MG63 (cell line): ENCODE measurements around the gene GRM8. TPM values are rescaled to one million over a fixed set of nuclear protein-coding genes. Genes with fewer than 3 reads are reported as not detected.
"Not testable (repeated sequence)": the region's sequence is repeated elsewhere in the genome, so short reads cannot be mapped to it uniquely, and the experiment has no call there.

ENCODE experiments used
- DNase-seq: peaks from one replicate; pipeline ENCODE4 v3.0.0-alpha.2; 2020
- H3K27me3 ChIP-seq: fragments of 250-450 bp; sonication (Bioruptor Pico); 2 replicates; pipeline ENCODE4 v1.5.1; 2020; ENCODE audit warnings: mild to moderate bottlenecking, moderate library complexity
- H3K36me3 ChIP-seq: fragments of 250-450 bp; sonication (Bioruptor Pico); 2 replicates; pipeline ENCODE4 v1.5.1; 2020; ENCODE audit warnings: mild to moderate bottlenecking, moderate library complexity
- H3K4me3 ChIP-seq: fragments of 250-450 bp; sonication (Bioruptor Pico); 2 replicates; pipeline ENCODE4 v1.5.1; 2020; ENCODE audit warnings: mild to moderate bottlenecking, moderate library complexity
- H3K9me3 ChIP-seq: fragments of 250-450 bp; sonication (Bioruptor Pico); 2 replicates; pipeline ENCODE4 v1.5.1; 2020; ENCODE audit warnings: mild to moderate bottlenecking, moderate library complexity
- total RNA-seq: library from RNA; depleted of rRNA; stranded (reverse); fragments of >200 nt; shearing (Covaris generic); gene quantifications from 2 replicates; pipeline ENCODE4 v1.2.3, GENCODE V29; 2014; ENCODE audit warnings: low replicate concordance

The GRM8 gene
- total RNA-seq, 1 experiment from 2014 or later, result not detected

DNA sequence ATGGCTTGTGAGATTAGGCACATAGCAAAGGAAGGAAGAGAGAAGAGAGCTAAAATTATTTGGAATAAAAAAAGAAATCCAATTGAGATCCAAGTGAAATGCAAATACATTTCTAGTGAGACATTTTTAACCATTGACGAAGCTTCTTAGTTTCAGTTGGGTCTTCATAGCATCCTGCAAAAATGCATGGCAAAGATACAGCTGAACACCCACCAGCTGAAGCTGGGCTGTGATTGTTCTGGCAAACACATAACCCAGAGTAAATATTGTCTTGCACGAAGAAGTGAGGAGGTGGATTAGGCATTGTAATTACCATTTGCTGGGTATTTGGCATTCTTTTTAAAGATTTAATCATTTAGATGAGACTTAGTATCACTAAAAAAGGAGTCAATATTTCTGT is 409.4 kb downstream of the GRM8 start:
- no peaks in the 10 kb centered on the region for H3K27me3 ChIP-seq
- no peaks in the 10 kb centered on the region for H3K9me3 ChIP-seq
- no peak for DNase-seq
- no peaks in the 10 kb centered on the region for H3K36me3 ChIP-seq
- no peak overlapping the region for H3K4me3 ChIP-seq

DNA sequence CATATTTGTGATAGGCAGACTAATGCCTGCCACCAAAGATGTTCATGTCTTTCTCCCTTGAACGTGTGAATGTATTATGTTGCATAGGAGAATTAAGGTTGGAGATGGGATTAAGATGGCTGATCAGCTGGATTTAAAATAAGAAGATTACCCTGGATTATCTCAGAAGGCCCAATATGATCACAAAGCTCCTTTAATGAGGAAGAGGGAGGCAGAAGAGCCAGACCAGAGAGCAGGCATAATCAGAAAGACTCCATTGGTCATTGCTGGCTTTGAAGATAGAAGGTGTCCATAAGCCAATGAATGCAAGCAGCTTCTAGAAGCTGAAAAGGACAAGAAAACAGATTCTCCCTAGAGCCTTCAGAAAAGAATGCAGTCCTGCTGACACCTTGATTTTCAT is 410.3 kb downstream of the GRM8 start:
- Histone ChIP-seq H3K36me3 (no peaks in the 10 kb centered on the region), H3K27me3 (no peaks in the 10 kb centered on the region), H3K9me3 (no peaks in the 10 kb centered on the region), H3K4me3 (no peak overlapping the region)
- DNase-seq, result no peak

- no peak for DNase-seq
- Histone ChIP-seq H3K36me3 (no peaks in the 10 kb centered on the region), H3K4me3 (no peak overlapping the region), H3K27me3 (no peaks in the 10 kb centered on the region), H3K9me3 (no peaks in the 10 kb centered on the region)
These were observed 411.9 kb downstream of the GRM8 start for GRCh38 chr7:126840869-126841268.

DNA sequence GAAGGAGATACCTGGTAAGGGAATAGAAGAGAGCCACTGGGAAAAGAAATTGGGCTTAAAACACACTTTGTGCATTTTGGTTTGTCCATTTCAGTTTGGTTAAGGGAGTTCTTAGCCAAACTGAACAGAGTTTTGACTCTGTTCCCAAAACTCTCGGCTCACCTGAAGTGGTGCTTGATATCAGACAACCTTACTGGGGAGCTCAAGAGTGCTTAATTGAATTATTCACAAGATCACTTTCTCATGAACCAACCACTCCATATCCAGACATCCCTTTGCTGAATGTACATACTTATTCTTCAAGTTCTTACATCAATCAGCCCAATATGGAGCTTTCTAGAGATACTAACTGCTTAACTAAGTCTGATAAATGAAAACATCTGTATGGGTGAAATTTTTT is 413.1 kb downstream of the GRM8 start:
- Histone ChIP-seq H3K9me3 (no peaks in the 10 kb centered on the region), H3K36me3 (no peaks in the 10 kb centered on the region), H3K27me3 (no peaks in the 10 kb centered on the region), H3K4me3 (no peak overlapping the region)
- DNase-seq, result no peak

GRCh38 chr7:126838194-126838593 is 414.5 kb downstream of the GRM8 start:
- Histone ChIP-seq H3K9me3 (no peaks in the 10 kb centered on the region), H3K4me3 (no peak overlapping the region), H3K27me3 (no peaks in the 10 kb centered on the region), H3K36me3 (no peaks in the 10 kb centered on the region)
- DNase-seq, result no peak

DNA sequence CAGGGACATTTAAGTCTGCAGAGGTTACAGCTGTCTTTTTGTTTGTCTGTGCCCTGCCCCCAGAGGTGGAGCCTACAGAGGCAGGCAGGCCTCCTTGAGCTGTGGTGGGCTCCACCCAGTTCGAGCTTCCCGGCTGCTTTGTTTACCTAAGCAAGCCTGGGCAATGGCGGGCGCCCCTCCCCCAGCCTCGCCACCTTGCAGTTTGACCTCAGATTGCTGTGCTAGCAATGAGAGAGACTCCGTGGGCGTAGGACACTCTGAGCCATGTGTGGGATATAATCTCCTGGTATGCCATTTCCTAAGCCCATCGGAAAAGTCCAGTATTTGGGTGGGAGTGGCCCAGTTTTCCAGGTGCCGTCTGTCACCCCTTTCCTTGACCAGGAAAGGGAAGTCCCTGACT is 421.5 kb downstream of the GRM8 start:
- H3K9me3 ChIP-seq, H3K27me3 ChIP-seq, H3K4me3 ChIP-seq, H3K36me3 ChIP-seq, DNase-seq: not testable (repeated sequence)

- Histone ChIP-seq H3K9me3 (no peaks in the 10 kb centered on the region), H3K27me3 (no peaks in the 10 kb centered on the region), H3K36me3 (no peaks in the 10 kb centered on the region), H3K4me3 (no peak overlapping the region)
- no peak for DNase-seq
These were observed 431.8 kb downstream of the GRM8 start for GRCh38 chr7:126820925-126821324.

DNA sequence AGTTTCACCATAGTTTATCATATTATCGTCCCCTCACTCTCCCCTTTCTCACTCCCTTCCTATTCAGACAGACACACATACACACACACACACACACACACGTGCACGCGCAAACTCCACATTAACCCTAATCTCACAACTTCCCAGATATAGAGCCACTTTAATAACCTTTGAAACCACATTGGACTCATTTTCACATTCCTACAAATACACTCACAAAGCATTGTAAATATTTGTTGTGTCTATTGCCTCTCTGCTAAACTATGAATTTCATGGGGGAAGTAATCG is 433.6 kb downstream of the GRM8 start:
- Histone ChIP-seq H3K27me3 (no peaks in the 10 kb centered on the region), H3K9me3 (no peaks in the 10 kb centered on the region), H3K36me3 (no peaks in the 10 kb centered on the region), H3K4me3 (no peak overlapping the region)
- no peak for DNase-seq

- H3K36me3 ChIP-seq, result no peaks in the 10 kb centered on the region
- H3K4me3 ChIP-seq, result no peak overlapping the region
- no peaks in the 10 kb centered on the region for H3K9me3 ChIP-seq
- no peak for DNase-seq
- no peaks in the 10 kb centered on the region for H3K27me3 ChIP-seq
These were observed 434.1 kb downstream of the GRM8 start for GRCh38 chr7:126818393-126819196.

DNA sequence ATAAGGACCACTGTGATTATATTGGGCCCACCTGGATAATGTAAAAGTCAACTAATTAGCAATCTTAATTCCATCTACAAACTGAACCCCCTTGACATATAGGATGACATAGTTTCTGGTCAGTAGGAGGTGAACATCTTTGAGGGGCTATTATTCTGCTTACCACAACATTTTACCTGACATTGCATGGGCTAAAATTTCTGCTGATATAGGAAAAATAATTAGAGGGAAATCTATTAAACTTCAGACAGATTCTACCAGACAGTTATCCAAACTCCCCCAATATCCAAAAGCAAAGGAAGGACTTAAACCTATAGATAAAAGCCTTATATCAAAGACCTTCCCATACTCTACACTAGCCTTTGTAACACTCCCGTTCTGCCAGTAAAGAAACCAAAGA is 443.6 kb downstream of the GRM8 start:
- Histone ChIP-seq H3K9me3 (no peaks in the 10 kb centered on the region), H3K27me3 (no peaks in the 10 kb centered on the region)
- DNase-seq, result no peak

DNA sequence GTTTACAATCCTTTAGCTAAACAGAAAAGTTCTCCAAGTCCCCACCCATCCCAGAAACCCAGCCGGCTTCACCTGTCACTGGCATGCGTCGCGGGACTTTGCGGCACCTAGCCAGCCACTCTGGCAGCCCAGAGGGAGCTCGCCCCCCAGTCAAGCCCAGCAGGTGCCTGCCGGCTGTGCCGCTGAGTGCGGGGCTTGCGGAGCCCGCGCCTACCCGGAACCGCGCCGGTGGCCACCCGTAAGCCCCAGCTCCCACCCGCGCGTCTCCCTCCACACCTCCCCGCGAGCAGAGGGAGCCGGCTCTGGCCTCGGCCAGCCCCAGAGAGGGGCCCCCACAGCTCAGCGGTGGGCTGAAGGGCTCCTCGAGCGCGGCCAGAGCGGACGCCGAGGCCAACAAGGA is 446.1 kb downstream of the GRM8 start:
- Histone ChIP-seq H3K27me3 (no peaks in the 10 kb centered on the region), H3K4me3 (no peak overlapping the region), H3K9me3 (no peaks in the 10 kb centered on the region), H3K36me3 (no peaks in the 10 kb centered on the region)
- no peak for DNase-seq

More for the DNA sequence above, 443.6 kb downstream of the GRM8 start:
- Histone ChIP-seq H3K36me3 (no peaks in the 10 kb centered on the region), H3K4me3 (no peak overlapping the region)

- no peaks in the 10 kb centered on the region for H3K27me3 ChIP-seq
- no peaks in the 10 kb centered on the region for H3K9me3 ChIP-seq
- H3K36me3 ChIP-seq, result no peaks in the 10 kb centered on the region
- DNase-seq, result no peak
- H3K4me3 ChIP-seq, result no peak overlapping the region
These were observed 447.4 kb downstream of the GRM8 start for GRCh38 chr7:126805351-126805750.

DNA sequence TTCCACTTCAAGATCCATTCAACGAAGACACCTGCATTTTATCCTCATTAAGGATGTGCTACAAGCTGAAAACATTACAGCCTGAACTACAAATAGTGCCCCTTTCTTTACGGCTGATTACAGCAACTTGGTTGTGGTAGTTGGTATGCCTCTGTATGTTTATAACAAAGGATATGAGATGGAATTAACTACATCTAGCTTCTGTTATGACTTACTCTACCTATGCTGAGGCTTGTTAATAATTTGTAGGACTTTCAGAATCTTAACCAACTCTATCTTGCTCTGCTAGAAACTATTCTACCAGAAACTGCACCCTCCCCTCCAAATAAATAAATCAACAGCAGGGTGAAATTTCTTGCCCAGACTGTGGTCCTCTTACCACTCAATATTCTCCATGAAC is 448.1 kb downstream of the GRM8 start:
- H3K9me3 ChIP-seq, result no peaks in the 10 kb centered on the region
- H3K4me3 ChIP-seq, result no peak overlapping the region
- H3K36me3 ChIP-seq, result no peaks in the 10 kb centered on the region
- no peak for DNase-seq
- H3K27me3 ChIP-seq, result no peaks in the 10 kb centered on the region

- Histone ChIP-seq H3K4me3 (no peak overlapping the region), H3K36me3 (no peaks in the 10 kb centered on the region), H3K9me3 (no peaks in the 10 kb centered on the region), H3K27me3 (no peaks in the 10 kb centered on the region)
- DNase-seq, result no peak
These were observed 448.8 kb downstream of the GRM8 start for GRCh38 chr7:126803990-126804389.

DNA sequence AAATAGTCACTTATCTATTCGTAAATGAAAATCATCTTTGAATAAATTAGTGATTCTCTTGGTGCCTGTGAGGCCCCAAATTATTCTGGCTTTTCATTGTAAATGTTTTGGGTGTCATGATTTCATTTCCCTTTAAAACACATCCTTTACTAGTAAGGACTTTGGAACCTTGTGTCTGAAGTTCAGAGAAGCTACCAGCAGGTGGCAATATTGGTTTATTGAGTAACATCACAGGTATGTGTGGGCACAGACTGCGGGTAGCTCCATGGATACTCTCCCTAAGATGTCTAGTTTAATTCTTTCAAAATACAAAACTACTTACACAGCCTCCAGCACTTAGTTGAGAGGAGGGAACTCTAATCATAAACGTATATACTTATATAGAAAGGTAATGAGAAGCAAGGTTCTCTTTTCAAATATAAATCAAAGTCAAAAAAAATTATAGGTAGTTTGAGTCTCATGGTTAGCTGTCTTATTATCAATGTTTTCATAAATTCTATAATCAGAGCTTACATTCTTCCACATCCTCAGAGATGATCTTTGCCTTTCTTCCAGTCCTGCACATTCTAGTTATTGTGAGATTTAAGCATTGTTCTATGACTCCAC is 449.6 kb downstream of the GRM8 start:
- H3K27me3 ChIP-seq, result no peaks in the 10 kb centered on the region
- DNase-seq, result peak; percentile 3
- no peak overlapping the region for H3K4me3 ChIP-seq
- no peaks in the 10 kb centered on the region for H3K9me3 ChIP-seq
- no peaks in the 10 kb centered on the region for H3K36me3 ChIP-seq

GRCh38 chr7:126801733-126802132 is 451.0 kb downstream of the GRM8 start:
- H3K27me3 ChIP-seq, result no peaks in the 10 kb centered on the region
- no peaks in the 10 kb centered on the region for H3K36me3 ChIP-seq
- DNase-seq, result no peak
- no peak overlapping the region for H3K4me3 ChIP-seq
- no peaks in the 10 kb centered on the region for H3K9me3 ChIP-seq

DNA sequence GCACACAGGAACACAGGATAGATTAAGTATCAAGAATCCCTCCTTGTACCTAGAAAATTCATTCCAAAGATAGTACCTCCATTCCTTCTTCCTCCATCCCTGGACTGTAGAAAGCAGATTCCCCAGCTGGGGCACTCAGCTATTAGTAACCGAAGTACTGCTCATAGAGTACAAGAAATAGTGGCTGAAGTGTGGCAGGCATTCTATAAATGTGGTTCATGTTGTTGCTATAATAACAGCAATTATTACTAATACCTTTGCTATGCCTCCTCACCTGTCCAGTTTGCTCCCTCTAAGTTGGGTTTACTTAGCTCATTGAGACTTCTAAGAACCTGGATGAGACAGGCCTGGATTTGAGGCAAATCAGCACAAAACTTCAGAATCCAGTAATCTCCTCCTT is 453.2 kb downstream of the GRM8 start:
- Histone ChIP-seq H3K9me3 (no peaks in the 10 kb centered on the region), H3K4me3 (no peak overlapping the region), H3K36me3 (no peaks in the 10 kb centered on the region), H3K27me3 (no peaks in the 10 kb centered on the region)
- DNase-seq, result no peak

DNA sequence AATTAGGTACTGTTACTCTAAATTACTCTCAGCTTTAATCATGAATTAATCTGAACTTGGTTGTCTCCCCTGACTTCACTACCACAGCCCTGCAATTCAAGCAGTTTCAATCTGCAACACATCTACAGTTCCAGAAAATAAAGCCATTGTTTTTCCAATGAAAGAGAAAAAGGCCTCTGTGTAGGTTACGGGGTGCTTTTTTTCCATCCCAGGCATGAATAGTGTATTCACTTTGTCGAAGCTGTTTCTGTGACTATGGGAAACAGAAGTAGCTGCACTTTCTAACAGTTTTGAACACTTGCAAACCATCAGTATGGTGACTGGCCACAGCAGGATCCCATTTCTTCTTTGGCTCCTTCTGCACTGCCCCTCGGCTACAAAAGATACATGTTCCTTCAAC is 460.2 kb downstream of the GRM8 start:
- Histone ChIP-seq H3K36me3 (no peaks in the 10 kb centered on the region), H3K9me3 (no peaks in the 10 kb centered on the region), H3K27me3 (no peaks in the 10 kb centered on the region), H3K4me3 (no peak overlapping the region)
- DNase-seq, result no peak
